ENCODE data around the gene GALK2. TPM values are rescaled to one million over a fixed set of nuclear protein-coding genes. Genes with fewer than 3 reads are reported as not detected.

GALK2 gene
- total and polyA plus RNA-seq, 10 donors, result 6.8 to 60.8 (median 32.7) TPM

DNA sequence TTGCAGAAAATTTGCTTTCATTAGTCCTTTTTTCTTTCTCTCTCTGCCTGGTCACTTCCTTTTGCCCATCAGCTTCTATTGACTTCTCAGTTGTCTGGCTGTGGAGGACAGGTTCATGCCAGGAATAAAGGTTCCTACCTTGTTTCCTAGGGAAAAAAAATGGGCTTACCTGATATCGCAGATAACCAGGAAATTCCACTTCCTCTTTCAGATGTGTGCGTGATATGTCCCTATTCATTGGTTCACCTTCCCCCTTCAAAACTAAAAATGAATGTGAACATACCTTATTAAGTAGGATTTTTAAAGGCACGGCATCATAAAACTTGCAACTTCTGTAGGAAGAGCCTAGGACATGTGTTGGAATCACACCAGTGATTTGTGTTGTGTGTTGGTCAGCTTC is 133.0 kb downstream of the GALK2 start:
- intact Hi-C loops (cut with DNase I; ENCODE audit: low total_unique reads), result no loop called here
- Histone ChIP-seq H3K27ac (no peak overlapping the region), H3K9me3 (no peaks in the 10 kb centered on the region), H3K36me3 (peaks cover 3 to 47% (median 10%) of the 10 kb centered on the region in 6 donors), H3K4me1 (no peaks in the 10 kb centered on the region), H3K27me3 (replicated peaks in 1 of 7) (no peaks in the 10 kb centered on the region), H3K4me3 (no peak overlapping the region)
- TF ChIP-seq POLR2A (IDR thresholded peaks at IDR 0.05), result no peak
- TF ChIP-seq, protein P1, sequence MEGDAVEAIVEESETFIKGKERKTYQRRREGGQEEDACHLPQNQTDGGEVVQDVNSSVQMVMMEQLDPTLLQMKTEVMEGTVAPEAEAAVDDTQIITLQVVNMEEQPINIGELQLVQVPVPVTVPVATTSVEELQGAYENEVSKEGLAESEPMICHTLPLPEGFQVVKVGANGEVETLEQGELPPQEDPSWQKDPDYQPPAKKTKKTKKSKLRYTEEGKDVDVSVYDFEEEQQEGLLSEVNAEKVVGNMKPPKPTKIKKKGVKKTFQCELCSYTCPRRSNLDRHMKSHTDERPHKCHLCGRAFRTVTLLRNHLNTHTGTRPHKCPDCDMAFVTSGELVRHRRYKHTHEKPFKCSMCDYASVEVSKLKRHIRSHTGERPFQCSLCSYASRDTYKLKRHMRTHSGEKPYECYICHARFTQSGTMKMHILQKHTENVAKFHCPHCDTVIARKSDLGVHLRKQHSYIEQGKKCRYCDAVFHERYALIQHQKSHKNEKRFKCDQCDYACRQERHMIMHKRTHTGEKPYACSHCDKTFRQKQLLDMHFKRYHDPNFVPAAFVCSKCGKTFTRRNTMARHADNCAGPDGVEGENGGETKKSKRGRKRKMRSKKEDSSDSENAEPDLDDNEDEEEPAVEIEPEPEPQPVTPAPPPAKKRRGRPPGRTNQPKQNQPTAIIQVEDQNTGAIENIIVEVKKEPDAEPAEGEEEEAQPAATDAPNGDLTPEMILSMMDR (IDR thresholded peaks at IDR 0.05 in 8 of 11, conservative IDR thresholded peaks at IDR 0.05 in 3 of 11), result no peak
- no peak for TF ChIP-seq POLR2AphosphoS5 (IDR thresholded peaks at IDR 0.05)
- DNase-seq, result no peak
- WGBS, 5 donors, result 61 to 76% (median 71%) methylated on average over 3 of the region's 3 CpGs

DNA sequence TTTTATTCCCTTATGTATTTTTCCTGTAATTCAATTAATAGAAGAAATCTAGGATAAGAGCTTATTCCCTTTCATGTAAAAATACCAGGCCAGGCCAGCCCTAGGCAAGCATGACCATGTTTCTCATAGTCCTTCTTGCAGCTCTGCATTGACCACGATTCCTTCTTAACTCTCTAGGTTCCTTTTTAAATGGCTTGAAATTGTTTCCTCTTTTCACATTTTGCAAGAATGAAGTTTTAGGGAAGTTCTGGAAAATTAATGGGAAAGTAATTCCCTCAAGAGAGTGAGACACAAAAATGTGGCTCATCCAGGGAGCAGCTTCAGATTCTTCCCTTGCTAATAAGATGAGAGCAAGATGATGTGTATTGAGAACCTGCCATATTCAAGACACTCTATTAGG is 136.5 kb downstream of the GALK2 start:
- Histone ChIP-seq H3K36me3 (peaks cover 3 to 55% (median 12%) of the 10 kb centered on the region in 6 donors), H3K27ac (no peak overlapping the region), H3K27me3 (replicated peaks in 1 of 7) (no peaks in the 10 kb centered on the region), H3K4me1 (no peaks in the 10 kb centered on the region), H3K9me3 (no peaks in the 10 kb centered on the region), H3K4me3 (no peak overlapping the region)
- 51 to 72% (median 66%) methylated on average over 1 of the region's 1 CpG for WGBS, 5 donors
- DNase-seq, result no peak
- intact Hi-C loops (cut with DNase I; ENCODE audit: low total_unique reads), result no loop called here
- TF ChIP-seq, protein P1 (IDR thresholded peaks at IDR 0.05 in 8 of 11, conservative IDR thresholded peaks at IDR 0.05 in 3 of 11), result no peak
- no peak for TF ChIP-seq POLR2AphosphoS5 (IDR thresholded peaks at IDR 0.05)
- no peak for TF ChIP-seq POLR2A (IDR thresholded peaks at IDR 0.05)

DNA sequence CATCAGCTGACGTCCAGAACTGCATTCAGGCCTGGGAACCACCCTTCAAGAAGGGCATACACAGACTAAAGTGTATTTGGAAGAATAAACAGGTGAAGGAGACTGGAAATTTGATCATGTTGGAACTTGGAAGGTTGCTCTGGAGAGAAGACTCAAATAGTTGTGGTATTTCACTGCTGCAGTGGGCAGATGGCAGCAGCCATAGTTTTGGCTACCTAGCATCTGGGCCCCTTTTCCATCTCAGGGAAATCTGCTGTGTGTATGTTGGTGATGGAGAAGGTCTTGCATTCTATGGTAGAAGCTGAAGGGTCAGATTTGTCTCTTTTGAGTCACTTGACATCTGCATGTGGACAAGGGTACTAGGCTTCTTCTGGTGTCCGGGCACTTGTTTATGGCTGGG is 138.6 kb downstream of the GALK2 start:
- WGBS, 5 donors, result 88 to 100% (median 98%) methylated on average over 2 of the region's 2 CpGs
- H3K4me1 ChIP-seq, result no peaks in the 10 kb centered on the region
- no peak for DNase-seq
- peaks cover 3 to 59% (median 11%) of the 10 kb centered on the region in 6 donors for H3K36me3 ChIP-seq
- H3K4me3 ChIP-seq, result no peak overlapping the region
- intact Hi-C loops (cut with DNase I; ENCODE audit: low total_unique reads), result no loop called here
- H3K27me3 ChIP-seq (replicated peaks in 1 of 7), result no peaks in the 10 kb centered on the region
- H3K27ac ChIP-seq, result no peak overlapping the region
- no peaks in the 10 kb centered on the region for H3K9me3 ChIP-seq
- TF ChIP-seq, protein P1 (IDR thresholded peaks at IDR 0.05 in 8 of 11, conservative IDR thresholded peaks at IDR 0.05 in 3 of 11), result no peak
- TF ChIP-seq POLR2A (IDR thresholded peaks at IDR 0.05) (no peak), POLR2AphosphoS5 (IDR thresholded peaks at IDR 0.05) (no peak)

DNA sequence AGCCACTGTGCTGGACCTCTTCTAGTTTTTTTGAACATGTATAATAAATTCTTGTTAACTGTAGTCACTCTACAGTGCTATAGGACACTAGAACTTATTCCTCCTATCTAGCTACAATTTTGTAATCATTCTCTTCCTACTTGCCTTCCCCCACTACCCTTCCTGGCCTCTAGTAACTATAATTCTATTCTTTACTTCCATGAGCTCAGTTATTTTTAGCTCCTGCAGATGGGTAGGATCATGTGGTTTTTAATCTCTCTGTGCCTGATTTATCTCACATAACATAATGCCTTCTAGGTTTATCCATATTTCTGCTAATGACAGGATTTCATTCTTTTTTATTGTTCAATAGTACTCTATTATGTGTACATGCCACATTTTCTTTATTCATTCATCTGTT is 139.8 kb downstream of the GALK2 start:
- H3K36me3 ChIP-seq, result peaks cover 0 to 49% (median 2%) of the 10 kb centered on the region in 6 donors
- H3K4me1 ChIP-seq, result no peaks in the 10 kb centered on the region
- no peaks in the 10 kb centered on the region for H3K27me3 ChIP-seq (replicated peaks in 1 of 7)
- H3K27ac ChIP-seq, result no peak overlapping the region
- DNase-seq, result no peak
- TF ChIP-seq POLR2AphosphoS5 (IDR thresholded peaks at IDR 0.05) (no peak), POLR2A (IDR thresholded peaks at IDR 0.05) (no peak)
- TF ChIP-seq, protein P1 (IDR thresholded peaks at IDR 0.05 in 8 of 11, conservative IDR thresholded peaks at IDR 0.05 in 3 of 11), result no peak
- H3K9me3 ChIP-seq, result no peaks in the 10 kb centered on the region
- H3K4me3 ChIP-seq, result no peak overlapping the region
- intact Hi-C loops (cut with DNase I; ENCODE audit: low total_unique reads), result no loop called here

Data from spleen (tissue), 11 donors.